OCI-LY1 (cell line): ENCODE results near the gene G6PC3.
A peak's percentile ranks its signal among the peaks of the same experiment; 100 is the strongest.

Experiments used
- H2AFZ ChIP-seq: fragments of 200-600 bp; sonication (generic), shearing (Covaris generic); 2 replicates; pipeline ENCODE4 v1.6.0; 2014; ENCODE audit warnings: antibody characterized with exemption, mild to moderate bottlenecking, low read length
- H3F3A ChIP-seq: fragments of 200-600 bp; sonication (generic), shearing (Covaris generic); 2 replicates; pipeline ENCODE4 v1.6.0; 2014; ENCODE audit warnings: mild to moderate bottlenecking, antibody characterized with exemption, low read length, moderate library complexity; ENCODE audit not compliant: insufficient read depth
- H3K27ac ChIP-seq: fragments of 200-600 bp; sonication (generic); 2 replicates; pipeline ENCODE4 v1.5.1; 2014; ENCODE audit warnings: low read length, mixed run types, mild to moderate bottlenecking, low read depth; ENCODE audit not compliant: poor library complexity, severe bottlenecking
- H3K27me3 ChIP-seq: fragments of 200-600 bp; sonication (generic); 2 replicates; pipeline ENCODE4 v1.6.0; 2014; ENCODE audit warnings: antibody characterized with exemption, mild to moderate bottlenecking, low read length, moderate library complexity; ENCODE audit not compliant: insufficient read depth
- H3K36me3 ChIP-seq: fragments of 200-600 bp; sonication (generic); 2 replicates; pipeline ENCODE4 v1.6.1; 2014; ENCODE audit warnings: mild to moderate bottlenecking, antibody characterized with exemption, low read length, moderate library complexity, mixed read lengths; ENCODE audit not compliant: insufficient read depth
- H3K4me1 ChIP-seq: fragments of 200-600 bp; sonication (generic); 2 replicates; pipeline ENCODE4 v1.5.1; 2014; ENCODE audit warnings: mild to moderate bottlenecking, low read length, moderate library complexity; ENCODE audit not compliant: insufficient read depth, severe bottlenecking
- H3K4me2 ChIP-seq: fragments of 200-600 bp; sonication (generic), shearing (Covaris generic); 2 replicates; pipeline ENCODE4 v1.6.1; 2014; ENCODE audit warnings: low read length
- H3K4me3 ChIP-seq: fragments of 200-600 bp; sonication (generic); 2 replicates; pipeline ENCODE4 v1.5.1; 2014; ENCODE audit warnings: low read length, low read depth, mild to moderate bottlenecking, mixed read lengths; ENCODE audit not compliant: poor library complexity, severe bottlenecking
- H3K79me2 ChIP-seq: fragments of 200-600 bp; shearing (Covaris generic); 2 replicates; pipeline ENCODE4 v1.6.1; 2016; ENCODE audit warnings: mixed run types, low read length, mixed read lengths; ENCODE audit not compliant: insufficient read depth
- H3K9ac ChIP-seq: fragments of 200-600 bp; sonication (generic), shearing (Covaris generic); 2 replicates; pipeline ENCODE4 v1.6.1; 2014; ENCODE audit warnings: mild to moderate bottlenecking, low read length, mixed read lengths
- H3K9me2 ChIP-seq: fragments of 200-600 bp; sonication (generic), shearing (Covaris generic); 2 replicates; pipeline ENCODE4 v1.6.1; 2014; ENCODE audit warnings: low read depth, mild to moderate bottlenecking, low read length, mixed read lengths
- H3K9me3 ChIP-seq: fragments of 200-600 bp; shearing (Covaris generic); 2 replicates; pipeline ENCODE4 v1.6.1; 2014; ENCODE audit warnings: low read length, mixed read lengths
- H4K20me1 ChIP-seq: fragments of 200-600 bp; sonication (generic), shearing (Covaris generic); 2 replicates; pipeline ENCODE4 v1.6.0; 2016; ENCODE audit warnings: mild to moderate bottlenecking, low read length; ENCODE audit not compliant: insufficient read depth
- CTCF ChIP-seq: fragments of 200-600 bp; sonication (generic), shearing (Covaris generic); IDR thresholded peaks from 2 replicates; pipeline ENCODE4 v1.5.1; 2017; ENCODE audit warnings: mild to moderate bottlenecking, antibody characterized with exemption, low read length, moderate library complexity, mixed read lengths
- EZH2 ChIP-seq: fragments of 200-600 bp; sonication (generic), shearing (Covaris generic); IDR thresholded peaks from 2 replicates; pipeline ENCODE4 v1.8.0; 2017; ENCODE audit warnings: borderline replicate concordance, mixed run types, mild to moderate bottlenecking, antibody characterized with exemption, low read length, moderate library complexity, mixed read lengths

G6PC3 gene

GRCh38 chr17:44110011-44110686, 39.6 kb downstream of the G6PC3 start:
- Histone ChIP-seq H3K79me2 (no peaks in the 10 kb centered on the region), H3K9ac (no peak overlapping the region), H3K4me1 (peaks cover 13% of the 10 kb centered on the region), H3K9me3 (no peaks in the 10 kb centered on the region), H3K36me3 (no peaks in the 10 kb centered on the region), H3K4me2 (no peak overlapping the region), H3K9me2 (no peaks in the 10 kb centered on the region), H2AFZ (no peak overlapping the region), H3K27me3 (no peaks in the 10 kb centered on the region; the same call in 1 of the 2 replicates), H3K27ac (no peak overlapping the region), H4K20me1 (no peaks in the 10 kb centered on the region), H3K4me3 (no peak overlapping the region), H3F3A (no peaks in the 10 kb centered on the region)
- TF ChIP-seq EZH2 (no peak), CTCF (no peak)

GRCh38 chr17:44110823-44111633, 40.5 kb downstream of the G6PC3 start:
- no peaks in the 10 kb centered on the region for H3F3A ChIP-seq
- no peaks in the 10 kb centered on the region for H3K9me2 ChIP-seq
- no peaks in the 10 kb centered on the region for H3K79me2 ChIP-seq
- H3K4me1 ChIP-seq, result peaks cover 13% of the 10 kb centered on the region
- no peak overlapping the region for H2AFZ ChIP-seq
- no peak overlapping the region for H3K4me3 ChIP-seq
- H4K20me1 ChIP-seq, result no peaks in the 10 kb centered on the region
- no peaks in the 10 kb centered on the region for H3K36me3 ChIP-seq
- peak overlapping the region; percentile 21; the same call in 1 of the 2 replicates for H3K4me2 ChIP-seq
- no peaks in the 10 kb centered on the region for H3K9me3 ChIP-seq
- no peak overlapping the region for H3K27ac ChIP-seq
- no peaks in the 10 kb centered on the region; the same call in 1 of the 2 replicates for H3K27me3 ChIP-seq
- no peak overlapping the region for H3K9ac ChIP-seq
- TF ChIP-seq EZH2 (no peak), CTCF (no peak)

- Histone ChIP-seq H3K4me3 (no peak overlapping the region), H2AFZ (no peak overlapping the region), H3K27me3 (no peaks in the 10 kb centered on the region; the same call in 1 of the 2 replicates), H3K27ac (no peak overlapping the region), H3K4me1 (peaks cover 13% of the 10 kb centered on the region), H3K9me2 (no peaks in the 10 kb centered on the region), H3K4me2 (no peak overlapping the region), H3K79me2 (no peaks in the 10 kb centered on the region), H3K9me3 (no peaks in the 10 kb centered on the region), H3K36me3 (no peaks in the 10 kb centered on the region), H3F3A (no peaks in the 10 kb centered on the region), H3K9ac (no peak overlapping the region), H4K20me1 (no peaks in the 10 kb centered on the region)
- TF ChIP-seq CTCF, result no peak
- no peak for TF ChIP-seq EZH2
Observed at GRCh38 chr17:44111777-44112176, 41.2 kb downstream of the G6PC3 start.
